ENCODE results near the gene FXYD6. TPM values are rescaled to one million over a fixed set of nuclear protein-coding genes. Genes with fewer than 3 reads are reported as not detected.
A peak's percentile ranks its signal among the peaks of the same experiment; 100 is the strongest.

Gene FXYD6
- total RNA-seq, 1 experiment from 2014 or later = not detected

GRCh38 chr11:117849781-117850414 lies 26.6 kb downstream of the FXYD6 start:
- H3K27me3 ChIP-seq = no peaks in the 10 kb centered on the region
- H3K4me3 ChIP-seq = no peak overlapping the region
- no peaks in the 10 kb centered on the region for H3K36me3 ChIP-seq
- DNase-seq = no peak
- H3K9me3 ChIP-seq = peaks cover 3% of the 10 kb centered on the region; the same call in 1 of the 2 replicates

GRCh38 chr11:117843666-117844484 lies 32.6 kb downstream of the FXYD6 start:
- Histone ChIP-seq H3K27me3 (no peaks in the 10 kb centered on the region; the same call in 1 of the 2 replicates), H3K36me3 (no peaks in the 10 kb centered on the region), H3K9me3 (no peaks in the 10 kb centered on the region), H3K4me3 (no peak overlapping the region)
- peak; percentile 38 for DNase-seq

DNA sequence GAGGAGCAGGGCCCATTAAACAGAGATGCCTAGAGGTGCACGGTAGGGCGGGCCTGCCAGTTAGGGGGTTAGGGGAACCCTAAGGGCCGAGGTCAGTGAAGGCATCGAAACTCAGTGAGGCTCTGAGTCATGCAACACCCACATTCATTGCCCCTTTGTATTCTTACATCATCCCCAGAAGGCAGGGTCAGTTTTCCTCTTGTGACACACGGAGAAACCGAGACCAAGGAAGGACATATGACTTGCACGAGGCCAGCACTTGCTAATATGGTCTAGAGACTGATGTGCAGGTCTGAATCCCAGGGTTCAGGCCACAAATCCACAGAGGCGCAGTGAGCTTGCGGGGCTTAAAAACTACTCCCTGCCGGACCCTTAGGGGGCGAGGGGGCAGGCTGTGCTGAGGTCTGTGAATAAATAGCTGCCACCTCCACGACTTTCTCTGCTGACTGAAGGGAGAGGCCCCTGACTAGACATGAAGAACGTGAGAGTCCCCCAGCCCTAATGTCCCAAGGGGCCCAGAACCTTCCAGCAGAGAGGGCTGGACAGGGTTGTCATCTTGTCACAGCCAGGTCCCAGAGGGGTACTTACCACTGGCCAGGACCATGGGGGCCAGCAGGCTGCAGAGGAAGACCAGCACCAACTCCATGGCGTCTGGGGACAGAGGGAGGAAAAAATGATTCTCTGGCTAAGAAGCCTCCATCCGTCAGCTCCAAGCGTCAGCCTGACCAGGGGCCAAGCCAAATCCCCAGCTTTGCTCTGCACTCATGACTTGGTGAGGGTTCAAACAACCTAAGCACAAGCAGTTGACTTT lies 34.1 kb downstream of the FXYD6 start:
- no peak for DNase-seq
- Histone ChIP-seq H3K4me3 (no peak overlapping the region), H3K9me3 (no peaks in the 10 kb centered on the region), H3K27me3 (no peaks in the 10 kb centered on the region; the same call in 1 of the 2 replicates), H3K36me3 (no peaks in the 10 kb centered on the region)

- no peaks in the 10 kb centered on the region for H3K36me3 ChIP-seq
- no peaks in the 10 kb centered on the region; the same call in 1 of the 2 replicates for H3K27me3 ChIP-seq
- no peaks in the 10 kb centered on the region for H3K9me3 ChIP-seq
- DNase-seq = no peak
- no peak overlapping the region for H3K4me3 ChIP-seq
Measured at GRCh38 chr11:117841551-117842031, 34.9 kb downstream of the FXYD6 start.

DNA sequence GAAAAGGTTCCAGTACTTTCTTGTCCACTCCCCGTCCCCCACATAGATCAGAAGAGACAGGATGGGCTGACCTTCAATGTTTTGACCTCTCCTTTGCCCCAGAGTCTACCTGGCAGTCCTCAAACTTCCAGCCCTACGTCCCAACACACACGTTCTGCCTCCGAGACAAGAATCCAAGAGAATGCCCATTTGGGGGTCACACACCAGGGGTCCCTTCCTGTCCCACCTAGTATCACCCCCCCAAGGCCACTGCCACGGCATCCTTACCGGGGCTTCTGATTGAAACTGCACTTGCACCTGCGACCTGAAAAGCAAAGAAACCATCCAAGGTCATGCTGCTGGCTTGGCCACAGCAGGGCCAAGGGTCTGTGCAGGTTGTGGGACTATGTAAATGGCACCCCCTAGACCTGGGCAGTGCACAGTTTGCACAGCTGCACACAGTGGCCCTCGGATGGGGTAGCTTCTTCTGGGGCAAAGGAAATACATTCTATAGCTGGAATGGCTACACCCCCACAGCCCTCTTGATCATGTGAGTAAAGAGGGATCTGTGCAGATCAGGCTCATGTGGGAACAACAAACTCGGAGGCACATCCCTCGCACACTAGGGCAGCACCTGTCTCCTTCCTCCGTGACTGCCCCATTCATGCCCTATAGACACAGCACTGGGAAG lies 35.4 kb downstream of the FXYD6 start:
- no peak overlapping the region for H3K4me3 ChIP-seq
- no peak for DNase-seq
- H3K27me3 ChIP-seq = no peaks in the 10 kb centered on the region; the same call in 1 of the 2 replicates

GRCh38 chr11:117839936-117840813 lies 36.3 kb downstream of the FXYD6 start:
- no peak for DNase-seq
- Histone ChIP-seq H3K27me3 (no peaks in the 10 kb centered on the region; the same call in 1 of the 2 replicates), H3K9me3 (no peaks in the 10 kb centered on the region), H3K36me3 (no peaks in the 10 kb centered on the region), H3K4me3 (no peak overlapping the region)

More for the DNA sequence above, 35.4 kb downstream of the FXYD6 start:
- Histone ChIP-seq H3K9me3 (no peaks in the 10 kb centered on the region), H3K36me3 (no peaks in the 10 kb centered on the region)

DNA sequence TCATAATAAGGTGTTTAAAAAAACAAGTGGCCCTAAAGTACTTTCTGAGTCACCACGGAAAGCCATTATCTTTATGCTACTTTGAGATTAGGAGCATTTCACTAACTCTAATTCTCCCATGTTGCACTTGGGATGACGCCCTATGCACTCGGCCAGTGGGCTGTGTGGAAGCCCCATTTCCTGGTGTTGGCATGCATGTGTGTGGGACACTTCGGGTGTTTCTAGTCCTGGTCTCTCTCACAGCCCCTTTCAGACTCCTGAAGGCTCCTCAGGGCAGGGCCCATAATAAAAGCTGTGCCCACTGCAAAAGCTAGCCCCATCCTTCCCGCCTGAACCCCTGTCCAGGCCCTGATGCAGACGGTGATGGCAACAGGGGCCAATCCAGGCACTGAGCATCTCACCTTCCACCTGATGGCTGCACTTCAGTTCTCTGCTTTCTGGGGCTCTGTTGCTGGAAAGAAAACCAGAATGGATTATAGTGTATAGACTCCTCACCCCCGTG lies 37.0 kb downstream of the FXYD6 start:
- DNase-seq = no peak
- H3K27me3 ChIP-seq = no peaks in the 10 kb centered on the region; the same call in 1 of the 2 replicates
- H3K4me3 ChIP-seq = no peak overlapping the region
- H3K9me3 ChIP-seq = no peaks in the 10 kb centered on the region
- no peaks in the 10 kb centered on the region for H3K36me3 ChIP-seq

DNA sequence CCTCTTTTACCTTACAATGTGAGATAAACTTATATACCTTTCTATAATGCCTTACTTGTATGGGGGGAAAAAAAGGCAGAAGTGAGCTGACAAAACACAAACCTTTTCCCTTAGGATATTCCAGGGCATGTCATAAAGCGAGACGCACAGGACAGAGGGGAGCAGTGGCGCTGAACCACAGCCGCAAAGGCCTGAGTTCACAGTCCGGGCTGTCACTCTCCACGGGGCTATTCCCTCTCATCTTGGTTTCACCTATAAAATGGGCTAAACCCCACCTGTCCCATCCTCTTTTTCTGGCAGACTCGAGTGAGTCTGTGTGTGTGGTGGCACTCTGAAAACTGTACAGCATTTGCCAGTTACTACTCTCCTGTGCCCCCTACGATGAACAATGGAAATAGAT lies 37.6 kb downstream of the FXYD6 start:
- no peak for DNase-seq
- no peaks in the 10 kb centered on the region for H3K9me3 ChIP-seq
- no peaks in the 10 kb centered on the region for H3K36me3 ChIP-seq
- H3K4me3 ChIP-seq = no peak overlapping the region
- H3K27me3 ChIP-seq = no peaks in the 10 kb centered on the region; the same call in 1 of the 2 replicates

DNA sequence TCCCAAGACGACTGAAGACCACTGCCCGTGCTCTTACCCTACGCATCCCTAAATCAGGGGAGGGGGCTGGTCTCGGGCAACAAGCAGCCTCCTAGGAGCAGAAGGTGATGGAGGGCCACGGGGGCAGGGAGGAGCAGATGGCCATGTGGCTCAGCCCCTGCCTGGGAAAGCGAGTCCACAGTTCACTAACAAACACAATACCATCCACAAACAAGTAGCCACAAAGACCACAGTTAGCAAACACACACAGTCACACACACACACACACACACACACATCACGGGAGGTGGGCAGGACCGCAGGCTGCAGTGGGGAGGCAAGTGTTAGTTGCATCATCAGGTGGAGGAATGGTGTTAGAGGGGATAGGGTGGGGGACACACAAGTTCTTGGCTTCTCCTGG lies 38.7 kb downstream of the FXYD6 start:
- H3K36me3 ChIP-seq = no peaks in the 10 kb centered on the region
- DNase-seq = no peak
- H3K4me3 ChIP-seq = no peak overlapping the region
- H3K27me3 ChIP-seq = no peaks in the 10 kb centered on the region; the same call in 1 of the 2 replicates
- no peaks in the 10 kb centered on the region for H3K9me3 ChIP-seq

DNA sequence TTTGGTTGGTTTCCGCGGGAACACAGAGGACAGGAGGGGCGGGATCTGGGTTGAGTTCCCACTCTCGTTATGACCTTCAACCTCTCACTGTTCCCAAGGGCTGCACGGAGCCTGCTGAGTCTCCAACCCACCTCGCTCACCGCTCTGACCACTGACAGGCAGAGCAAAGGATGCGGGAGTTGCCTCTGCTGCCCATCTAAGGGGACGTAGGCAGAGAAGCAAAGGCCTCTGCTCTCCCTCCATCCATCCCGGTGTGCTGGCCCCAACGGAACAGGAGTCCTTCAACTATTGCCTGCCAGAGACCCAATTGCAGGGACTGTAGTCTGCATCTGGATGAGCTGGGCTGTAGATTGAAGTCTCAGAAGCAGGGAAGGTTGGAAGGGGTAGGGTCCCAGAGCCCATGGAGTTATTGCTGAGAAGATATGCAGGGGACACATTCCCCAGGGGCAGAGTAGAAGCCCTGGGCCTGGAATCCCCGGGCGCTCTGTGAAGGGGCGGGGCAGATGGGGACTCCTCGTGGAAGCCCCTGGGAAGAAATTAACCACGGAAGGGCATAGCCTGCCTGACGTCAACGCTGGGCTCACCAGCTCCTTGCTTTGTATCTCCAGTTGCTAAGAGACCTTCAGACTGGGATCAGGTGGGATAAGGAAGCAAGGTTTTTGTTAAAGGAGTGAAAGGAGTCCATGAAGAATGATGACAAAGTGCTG lies 39.2 kb downstream of the FXYD6 start:
- Histone ChIP-seq H3K36me3 (no peaks in the 10 kb centered on the region), H3K9me3 (no peaks in the 10 kb centered on the region), H3K27me3 (no peaks in the 10 kb centered on the region; the same call in 1 of the 2 replicates), H3K4me3 (no peak overlapping the region)
- no peak for DNase-seq

DNA sequence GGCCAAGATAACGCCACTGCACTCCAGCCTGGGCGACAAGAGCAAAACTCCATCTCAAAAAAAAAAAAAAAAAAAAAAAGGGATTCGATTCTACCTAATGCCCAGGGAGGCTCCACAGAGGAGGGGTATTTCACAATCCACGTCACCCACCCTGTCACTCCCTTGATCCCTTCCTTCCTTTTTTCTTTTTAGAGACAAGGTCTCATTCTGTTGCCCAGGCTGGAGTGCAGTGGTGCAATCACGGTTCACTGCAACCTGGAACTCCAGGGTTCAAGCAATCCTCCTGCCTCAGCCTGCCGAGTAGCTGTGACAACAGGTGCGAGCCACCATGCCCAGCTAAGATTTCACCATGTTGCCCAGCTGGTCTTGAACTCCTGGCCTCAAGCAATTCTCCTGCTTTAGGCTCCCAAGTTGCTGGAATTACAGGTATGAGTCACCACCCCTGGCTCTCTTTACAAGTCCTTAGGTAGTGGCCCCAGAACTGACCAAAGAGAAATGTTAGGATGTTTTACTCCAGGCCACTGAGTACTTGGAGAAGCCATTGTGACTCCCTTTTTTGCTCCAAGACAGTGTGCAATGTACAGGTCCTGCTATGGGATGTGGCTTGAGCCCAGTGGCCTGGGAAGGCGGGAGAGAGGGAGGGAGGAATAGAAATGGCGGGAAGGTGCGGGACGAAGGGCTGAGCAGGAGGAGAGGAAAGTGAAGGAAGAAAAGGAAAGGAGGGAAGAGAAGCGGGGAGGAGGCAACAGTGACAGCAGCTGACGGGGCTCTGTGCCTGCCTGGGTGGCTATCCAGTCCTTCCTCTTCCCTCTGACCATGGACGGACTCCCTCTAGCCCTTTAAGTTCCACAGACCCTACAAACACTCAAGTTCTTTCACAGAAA lies 40.1 kb downstream of the FXYD6 start:
- no peak overlapping the region for H3K4me3 ChIP-seq
- DNase-seq = no peak
- H3K36me3 ChIP-seq = no peaks in the 10 kb centered on the region
- no peaks in the 10 kb centered on the region for H3K9me3 ChIP-seq
- no peaks in the 10 kb centered on the region; the same call in 1 of the 2 replicates for H3K27me3 ChIP-seq

GRCh38 chr11:117835576-117835975 lies 40.9 kb downstream of the FXYD6 start:
- H3K9me3 ChIP-seq = no peaks in the 10 kb centered on the region
- H3K4me3 ChIP-seq = no peak overlapping the region
- no peaks in the 10 kb centered on the region; the same call in 1 of the 2 replicates for H3K27me3 ChIP-seq
- no peaks in the 10 kb centered on the region for H3K36me3 ChIP-seq
- no peak for DNase-seq

DNA sequence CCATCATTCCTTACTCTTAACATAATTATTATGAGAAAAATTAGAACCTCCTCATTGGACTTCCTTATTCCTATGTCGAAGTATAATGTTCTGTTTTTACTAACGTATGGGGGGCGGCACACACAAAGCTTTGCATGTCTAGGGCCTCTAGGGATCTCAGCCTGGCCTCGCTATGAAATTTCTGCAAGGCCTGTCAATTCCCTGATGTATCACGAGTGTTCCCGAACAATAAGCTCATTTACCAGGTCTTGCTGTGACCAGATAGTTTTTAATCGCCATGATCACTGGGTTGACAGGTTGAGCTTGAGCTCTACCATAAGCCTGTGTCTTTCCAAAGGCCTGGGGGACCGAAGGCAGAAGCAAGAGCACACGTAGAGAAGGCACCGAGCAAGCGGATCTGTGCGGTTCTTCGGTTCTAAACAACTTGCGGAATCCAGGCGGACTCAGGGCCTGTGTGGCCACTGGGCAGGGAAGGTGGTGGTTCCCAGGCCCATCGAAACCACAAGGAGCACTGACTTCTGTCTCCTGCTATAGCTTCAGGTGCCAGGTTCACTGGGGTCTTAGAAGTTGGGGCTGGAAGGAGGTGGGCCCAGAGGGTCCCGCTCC lies 41.5 kb downstream of the FXYD6 start:
- H3K27me3 ChIP-seq = no peaks in the 10 kb centered on the region; the same call in 1 of the 2 replicates
- H3K36me3 ChIP-seq = no peaks in the 10 kb centered on the region
- no peak overlapping the region for H3K4me3 ChIP-seq
- no peaks in the 10 kb centered on the region for H3K9me3 ChIP-seq
- no peak for DNase-seq

All from MG63 (cell line).